AG04450 (cell line): ENCODE results near the gene GSC2. TPM values are rescaled to one million over a fixed set of nuclear protein-coding genes. Genes with fewer than 3 reads are reported as not detected.

ENCODE experiments used
- CTCF ChIA-PET: fragments of 300-600, 350-600 bp; formaldehyde crosslinking; extraction: SDS; loops from one replicate; lab custom pipeline; 2022; ENCODE audit warnings: antibody characterized with exemption, inconsistent platforms; lab: Charles Lee
- POLR2A ChIA-PET: fragments of 350-600 bp; formaldehyde crosslinking; extraction: SDS; loops from one replicate; lab custom pipeline; 2021; ENCODE audit warnings: antibody characterized with exemption, inconsistent platforms; lab: Yijun Ruan, JAX
- DNase-seq: peaks from one replicate; pipeline ENCODE4 v3.0.0-alpha.2; 2011; ENCODE audit warnings: low read depth, low spot score
- H3K27ac ChIP-seq: one replicate; pipeline ENCODE4 v1.5.1; 2012; ENCODE audit warnings: low read depth, low read length, control low read depth
- H3K27me3 ChIP-seq: one replicate; pipeline ENCODE4 v1.6.0; 2012; ENCODE audit warnings: low read length; ENCODE audit not compliant: control insufficient read depth, insufficient read depth
- H3K4me3 ChIP-seq: 2 replicates; pipeline ENCODE4 v1.5.1; 2011; ENCODE audit warnings: mild to moderate bottlenecking, low read depth, low read length, control low read depth
- H3K9me3 ChIP-seq: 2 replicates; pipeline ENCODE4 v1.5.1; 2012; ENCODE audit warnings: low read length; ENCODE audit not compliant: control insufficient read depth, insufficient read depth
- CTCF ChIP-seq: IDR thresholded peaks from 2 replicates; pipeline ENCODE4 v1.5.1; 2011; ENCODE audit warnings: low read depth, low read length, control low read depth, inconsistent platforms
- polyA plus RNA-seq: library from polyadenylated mRNA; depleted of rRNA; stranded (reverse); fragments of >200 nt; gene quantifications from 2 replicates; pipeline ENCODE4 v1.2.3, GENCODE V29; 2011

Gene GSC2
- polyA plus RNA-seq, 1 experiment = not detected

- POLR2A ChIA-PET = interaction anchor here (1.1 to 1.9 kb wide), 4 partner anchors 17 to 52 kb away, joined by 3 to 13 read pairs (median 6); partner anchors contain the start of gene ESS2
- H3K27ac ChIP-seq = peak overlapping the region; percentile 39
Observed at GRCh38 chr22:19121631-19122142, 28.4 kb downstream of the GSC2 start.

GRCh38 chr22:19120829-19121630, 29.1 kb downstream of the GSC2 start:
- TF ChIP-seq CTCF = no peak
- ChIA-PET CTCF (interaction anchor here (0.7 kb wide), 1 partner anchor 25 kb away, joined by 3 read pairs; no protein-coding TSS in a partner anchor), POLR2A (interaction anchor here (1.1 to 1.9 kb wide), 4 partner anchors 17 to 53 kb away, joined by 3 to 13 read pairs (median 6); partner anchors contain the start of gene ESS2)
- Histone ChIP-seq H3K9me3 (no peaks in the 10 kb centered on the region; the same call in 1 of the 2 replicates), H3K4me3 (peak overlapping the region; percentile 84), H3K27me3 (peaks cover 3% of the 10 kb centered on the region), H3K27ac (no peak overlapping the region)
- no peak for DNase-seq

More at GRCh38 chr22:19121631-19122142, 28.4 kb downstream of the GSC2 start:
- Histone ChIP-seq H3K9me3 (no peaks in the 10 kb centered on the region; the same call in 1 of the 2 replicates), H3K4me3 (peak overlapping the region; percentile 84), H3K27me3 (peaks cover 3% of the 10 kb centered on the region)
- DNase-seq = no peak
- TF ChIP-seq CTCF = no peak
- CTCF ChIA-PET = interaction anchor here (0.7 kb wide), 2 partner anchors 25 to 965 kb away, joined by 3 to 4 read pairs; no protein-coding TSS in a partner anchor

- H3K27ac ChIP-seq = no peak overlapping the region
- ChIA-PET POLR2A (no interaction called here), CTCF (no interaction called here)
- no peaks in the 10 kb centered on the region; the same call in 1 of the 2 replicates for H3K9me3 ChIP-seq
- no peak overlapping the region for H3K4me3 ChIP-seq
- no peak for TF ChIP-seq CTCF
- H3K27me3 ChIP-seq = peaks cover 3% of the 10 kb centered on the region
- DNase-seq = no peak
Observed at GRCh38 chr22:19119949-19120348, 30.1 kb downstream of the GSC2 start.

GRCh38 chr22:19118329-19118880, 31.7 kb downstream of the GSC2 start:
- no peaks in the 10 kb centered on the region; the same call in 1 of the 2 replicates for H3K9me3 ChIP-seq
- no peak overlapping the region for H3K4me3 ChIP-seq
- H3K27ac ChIP-seq = no peak overlapping the region
- TF ChIP-seq CTCF = no peak
- CTCF ChIA-PET = interaction anchor here (1.1 kb wide), 1 partner anchor 27 kb away, joined by 5 read pairs; no protein-coding TSS in a partner anchor
- POLR2A ChIA-PET = no interaction called here
- H3K27me3 ChIP-seq = no peaks in the 10 kb centered on the region
- DNase-seq = no peak
